PFSK-1 (cell line): Measurements from ENCODE around the gene LCE1E.

ENCODE experiments used
- FOXP2 ChIP-seq: optimal IDR thresholded peaks from 2 replicates; pipeline ENCODE3; 2011; ENCODE audit warnings: borderline replicate concordance, control low read depth, inconsistent platforms; ENCODE audit not compliant: insufficient read depth; ENCODE audit errors: extremely low read length, extremely low read depth
- POLR2AphosphoS5 ChIP-seq: IDR thresholded peaks from 2 replicates; pipeline ENCODE4 v1.6.1; 2012; ENCODE audit warnings: low read depth, mild to moderate bottlenecking, control low read depth, low read length, moderate library complexity
- SIN3A ChIP-seq: IDR thresholded peaks from 2 replicates; pipeline ENCODE4 v1.6.1; 2012; ENCODE audit warnings: mild to moderate bottlenecking, low read length, moderate library complexity, borderline replicate concordance; ENCODE audit not compliant: insufficient read depth
- TAF1 ChIP-seq: IDR thresholded peaks from 2 replicates; pipeline ENCODE4 v1.6.1; 2012; ENCODE audit warnings: low read length, control low read depth, borderline replicate concordance; ENCODE audit not compliant: insufficient read depth
- TF ChIP-seq, protein P1 (sequence below), 2 experiments: IDR thresholded peaks; 2 replicates each; pipeline versions ENCODE4 v1.6.1 to v1.8.0; 2011 to 2012; ENCODE audit warnings: low read depth in 2 of 2, low read length in 2 of 2, control low read depth in 1 of 2, inconsistent platforms in 1 of 2, mild to moderate bottlenecking in 1 of 2, moderate library complexity in 1 of 2; ENCODE audit not compliant: insufficient read depth in 1 of 2

Gene LCE1E

DNA sequence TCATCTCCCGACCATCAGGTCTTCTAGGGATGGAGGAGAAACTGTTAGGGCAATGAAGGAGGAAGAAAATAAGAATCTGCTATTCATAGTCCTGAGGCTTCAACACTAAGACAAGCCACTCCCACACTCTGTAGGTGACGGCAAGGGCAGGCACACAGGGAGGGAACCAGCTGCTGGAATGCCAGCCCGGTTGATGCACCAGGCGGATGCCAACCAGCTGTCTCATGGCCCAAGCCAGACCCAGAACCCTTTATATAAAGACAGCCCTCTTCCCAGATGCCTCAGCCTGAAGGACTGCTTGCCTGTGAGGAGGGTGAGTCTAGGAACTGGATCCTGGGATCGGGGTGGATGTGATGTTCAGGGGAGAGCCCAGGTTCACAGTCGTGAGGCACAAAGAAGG lies 28.3 kb upstream of the LCE1E start, which contains the start of gene KPRP:
Gene KPRP, plus strand, starts transcription at position 279 of the 400 bp plus-strand sequence. CDS start 1,564 bp downstream, outside the sequence.
- TF ChIP-seq, protein P1, sequence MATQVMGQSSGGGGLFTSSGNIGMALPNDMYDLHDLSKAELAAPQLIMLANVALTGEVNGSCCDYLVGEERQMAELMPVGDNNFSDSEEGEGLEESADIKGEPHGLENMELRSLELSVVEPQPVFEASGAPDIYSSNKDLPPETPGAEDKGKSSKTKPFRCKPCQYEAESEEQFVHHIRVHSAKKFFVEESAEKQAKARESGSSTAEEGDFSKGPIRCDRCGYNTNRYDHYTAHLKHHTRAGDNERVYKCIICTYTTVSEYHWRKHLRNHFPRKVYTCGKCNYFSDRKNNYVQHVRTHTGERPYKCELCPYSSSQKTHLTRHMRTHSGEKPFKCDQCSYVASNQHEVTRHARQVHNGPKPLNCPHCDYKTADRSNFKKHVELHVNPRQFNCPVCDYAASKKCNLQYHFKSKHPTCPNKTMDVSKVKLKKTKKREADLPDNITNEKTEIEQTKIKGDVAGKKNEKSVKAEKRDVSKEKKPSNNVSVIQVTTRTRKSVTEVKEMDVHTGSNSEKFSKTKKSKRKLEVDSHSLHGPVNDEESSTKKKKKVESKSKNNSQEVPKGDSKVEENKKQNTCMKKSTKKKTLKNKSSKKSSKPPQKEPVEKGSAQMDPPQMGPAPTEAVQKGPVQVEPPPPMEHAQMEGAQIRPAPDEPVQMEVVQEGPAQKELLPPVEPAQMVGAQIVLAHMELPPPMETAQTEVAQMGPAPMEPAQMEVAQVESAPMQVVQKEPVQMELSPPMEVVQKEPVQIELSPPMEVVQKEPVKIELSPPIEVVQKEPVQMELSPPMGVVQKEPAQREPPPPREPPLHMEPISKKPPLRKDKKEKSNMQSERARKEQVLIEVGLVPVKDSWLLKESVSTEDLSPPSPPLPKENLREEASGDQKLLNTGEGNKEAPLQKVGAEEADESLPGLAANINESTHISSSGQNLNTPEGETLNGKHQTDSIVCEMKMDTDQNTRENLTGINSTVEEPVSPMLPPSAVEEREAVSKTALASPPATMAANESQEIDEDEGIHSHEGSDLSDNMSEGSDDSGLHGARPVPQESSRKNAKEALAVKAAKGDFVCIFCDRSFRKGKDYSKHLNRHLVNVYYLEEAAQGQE (IDR thresholded peaks at IDR 0.05; ENCODE audit: insufficient read depth in 1 of 2, low read depth in 2 of 2, low read length in 2 of 2), result no peak
- TF ChIP-seq FOXP2 (no peak), SIN3A (no peak), TAF1 (no peak), POLR2AphosphoS5 (no peak)

GRCh38 chr1:152758636-152759035 lies 27.4 kb upstream of the LCE1E start:
- TF ChIP-seq TAF1 (no peak), POLR2AphosphoS5 (no peak), FOXP2 (no peak), SIN3A (no peak)
- TF ChIP-seq, protein P1 (IDR thresholded peaks at IDR 0.05; ENCODE audit: insufficient read depth in 1 of 2, low read depth in 2 of 2, low read length in 2 of 2), result no peak

GRCh38 chr1:152759453-152760173 lies 26.4 kb upstream of the LCE1E start:
- no peak for TF ChIP-seq FOXP2

DNA sequence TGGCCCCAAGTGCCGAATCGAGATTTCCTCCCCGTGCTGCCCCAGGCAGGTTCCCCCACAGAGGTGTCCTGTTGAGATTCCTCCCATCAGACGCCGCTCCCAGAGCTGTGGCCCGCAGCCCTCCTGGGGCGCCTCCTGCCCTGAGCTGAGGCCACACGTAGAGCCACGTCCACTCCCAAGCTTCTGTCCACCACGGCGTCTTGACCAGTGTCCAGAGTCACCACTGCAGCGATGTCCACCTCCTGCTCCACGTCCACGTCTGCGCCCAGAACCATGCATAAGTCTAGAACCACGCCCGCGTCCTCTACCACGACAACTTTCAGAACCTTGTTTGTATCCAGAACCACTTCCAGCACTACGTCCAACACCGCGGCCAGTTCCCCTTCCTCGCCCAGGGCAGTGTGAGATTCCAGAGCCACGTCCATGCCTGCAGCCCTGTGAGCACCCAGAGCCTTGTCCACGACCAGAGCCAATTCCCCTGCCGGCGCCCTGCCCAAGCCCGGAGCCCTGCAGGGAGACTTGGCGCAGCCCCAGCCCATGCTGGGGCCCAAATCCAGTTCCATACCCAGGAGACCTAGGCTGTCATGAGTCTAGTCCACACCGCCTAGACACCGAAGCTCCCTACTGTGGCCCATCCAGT lies 25.4 kb upstream of the LCE1E start:
- TF ChIP-seq, protein P1 (IDR thresholded peaks at IDR 0.05; ENCODE audit: insufficient read depth in 1 of 2, low read depth in 2 of 2, low read length in 2 of 2), result no peak
- TF ChIP-seq TAF1 (no peak), POLR2AphosphoS5 (no peak), FOXP2 (no peak), SIN3A (no peak)

DNA sequence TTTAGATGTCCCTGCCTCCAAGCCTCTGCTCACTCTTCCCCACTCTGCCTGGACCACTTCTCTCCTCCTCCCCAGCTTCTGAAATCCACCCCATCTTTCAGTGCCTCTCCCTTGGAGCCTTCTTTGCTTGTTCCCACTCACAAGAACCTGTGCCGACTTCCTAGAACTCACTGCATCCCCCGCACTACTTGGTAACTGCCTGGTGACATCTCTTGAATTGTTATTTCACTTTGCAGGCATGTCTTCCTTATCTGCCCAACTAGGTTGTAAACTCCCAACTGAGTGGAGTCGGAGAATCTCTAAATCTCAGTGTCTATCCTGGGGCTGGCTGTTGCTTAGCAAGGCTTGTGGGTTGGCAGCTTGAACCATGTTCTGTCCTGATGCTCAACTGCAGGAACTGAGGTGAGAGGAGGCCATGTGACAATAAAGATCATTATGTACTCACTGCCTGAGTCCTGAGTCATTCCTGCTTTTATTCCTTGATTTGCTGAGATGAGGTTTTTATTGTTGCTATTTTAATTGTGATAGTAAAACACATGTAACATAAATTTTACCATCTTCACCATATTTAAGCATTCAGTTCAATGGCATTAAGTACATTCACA lies 24.3 kb upstream of the LCE1E start:
- TF ChIP-seq TAF1 (no peak), SIN3A (no peak), POLR2AphosphoS5 (no peak), FOXP2 (no peak)
- TF ChIP-seq, protein P1 (IDR thresholded peaks at IDR 0.05; ENCODE audit: insufficient read depth in 1 of 2, low read depth in 2 of 2, low read length in 2 of 2), result no peak
